GM19099 (cell line): Measurements from ENCODE around the gene TRIM10.

ENCODE experiments used
- POLR2A ChIP-seq: IDR thresholded peaks from 3 replicates; pipeline ENCODE4 v1.6.1; 2011; ENCODE audit warnings: low read depth; ENCODE audit not compliant: insufficient read length; ENCODE audit errors: extremely low read depth

The TRIM10 gene

DNA sequence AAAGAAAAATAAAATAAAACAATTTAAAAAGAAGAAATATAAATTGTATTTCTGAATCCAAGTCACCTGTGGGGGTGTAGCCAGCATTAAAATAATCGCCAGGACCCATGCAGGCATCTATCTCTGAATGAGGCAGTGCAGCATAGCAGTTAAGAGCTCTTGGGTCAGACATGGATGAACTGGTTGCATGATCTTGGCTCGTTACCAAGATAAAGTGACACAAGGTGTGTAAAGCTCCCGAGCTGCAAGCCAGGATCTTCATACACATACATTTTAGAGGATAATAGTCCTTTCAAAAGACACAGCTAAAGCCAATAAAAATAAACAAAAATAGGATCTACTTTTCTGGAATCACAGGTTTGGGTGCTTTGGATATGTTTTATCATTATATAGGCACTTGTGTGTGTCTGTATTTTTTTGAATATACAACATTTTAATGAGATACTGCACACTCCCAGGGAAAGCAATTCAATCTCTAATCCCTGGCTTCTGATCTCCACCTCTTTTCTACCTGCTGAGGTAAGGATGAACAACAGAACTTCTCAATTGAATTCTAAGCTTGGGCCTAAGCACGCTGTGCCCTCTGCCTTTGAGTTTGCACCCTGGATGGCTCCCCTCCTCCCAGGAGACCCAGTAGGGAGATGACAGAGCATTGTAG, 8.9 kb downstream of the TRIM10 start:
- no peak for TF ChIP-seq POLR2A

DNA sequence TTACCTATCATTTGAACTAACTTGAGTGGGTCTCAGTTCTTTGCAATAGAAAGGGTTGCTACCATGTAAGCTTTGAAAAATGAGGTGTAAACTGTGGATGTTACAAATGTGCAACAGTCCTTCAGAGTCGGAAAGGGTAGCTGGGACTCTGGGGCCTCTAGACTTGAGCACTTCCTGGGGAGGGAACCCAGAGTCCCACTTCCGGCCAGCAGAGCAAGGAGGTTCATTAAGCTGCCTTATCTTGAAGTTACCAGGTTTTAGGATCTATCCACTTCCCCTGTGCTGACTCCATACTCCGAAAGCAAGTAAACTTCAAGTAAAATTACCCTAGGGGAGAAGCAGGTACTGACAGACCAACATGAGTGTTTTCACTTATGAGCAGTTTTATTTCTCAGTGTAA, 9.4 kb downstream of the TRIM10 start:
- TF ChIP-seq POLR2A = no peak

DNA sequence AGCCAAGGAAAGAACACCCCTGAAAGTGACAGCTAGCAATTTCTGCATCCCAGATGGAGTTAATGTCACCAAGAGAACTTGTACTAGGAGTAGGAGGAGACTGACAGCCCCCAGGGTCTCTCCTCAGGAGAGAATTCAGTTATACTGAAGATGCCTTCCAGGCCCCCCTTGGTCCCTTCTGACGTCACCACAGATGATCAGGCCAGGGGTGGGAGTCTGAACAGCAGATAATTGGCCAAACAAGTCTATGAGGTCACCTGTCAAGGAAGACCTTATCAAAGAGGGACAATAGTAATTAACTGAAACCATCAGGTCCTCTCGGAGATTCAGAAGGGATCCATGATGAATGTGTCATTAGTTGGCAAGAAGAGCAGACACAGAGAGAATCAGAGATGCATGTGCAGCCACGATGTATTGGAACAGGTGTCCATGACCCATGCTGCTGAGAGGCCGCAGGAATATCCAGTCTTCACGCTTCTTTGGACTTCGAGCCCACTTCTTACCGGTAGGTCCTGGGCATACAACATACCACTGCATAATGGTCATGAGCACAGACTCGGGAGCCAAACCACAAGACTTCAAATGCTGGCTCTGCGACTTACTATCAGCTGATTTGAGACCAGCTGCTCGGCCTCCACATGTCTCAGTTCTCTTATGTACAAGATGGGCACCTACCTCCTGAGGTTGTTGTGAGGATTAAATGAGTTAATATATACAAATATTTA, 10.2 kb downstream of the TRIM10 start:
- no peak for TF ChIP-seq POLR2A

DNA sequence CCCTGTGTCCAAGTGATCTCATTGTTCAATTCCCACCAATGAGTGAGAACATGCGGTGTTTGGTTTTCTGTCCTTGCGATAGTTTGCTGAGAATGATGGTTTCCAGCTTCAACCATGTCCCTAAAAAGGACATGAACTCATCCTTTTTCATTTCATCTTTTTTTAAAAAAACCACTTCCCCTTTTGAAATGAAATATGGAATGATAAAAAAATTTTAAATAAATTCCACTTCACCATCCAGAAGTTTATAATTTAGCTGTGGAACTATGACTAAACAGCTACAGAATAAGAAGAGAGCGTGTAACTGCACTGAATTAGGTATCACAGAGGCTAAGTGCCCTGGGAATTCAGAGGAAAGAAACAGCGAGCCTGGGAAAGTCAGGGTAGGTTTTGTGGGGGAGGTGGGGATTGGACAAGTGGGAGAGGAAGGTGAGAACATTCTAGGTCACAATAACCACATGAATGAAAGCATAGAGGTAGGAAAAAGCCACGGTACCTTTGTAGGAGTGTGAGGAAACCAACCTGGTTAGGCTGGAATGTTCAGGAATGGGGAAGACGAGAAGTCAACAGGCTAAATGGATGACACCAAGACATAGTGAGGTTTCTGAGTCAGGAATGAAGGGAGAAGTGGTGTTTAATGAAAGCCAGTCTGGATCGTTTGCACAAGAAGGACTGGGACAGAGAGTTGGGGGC, 11.0 kb downstream of the TRIM10 start:
- no peak for TF ChIP-seq POLR2A

DNA sequence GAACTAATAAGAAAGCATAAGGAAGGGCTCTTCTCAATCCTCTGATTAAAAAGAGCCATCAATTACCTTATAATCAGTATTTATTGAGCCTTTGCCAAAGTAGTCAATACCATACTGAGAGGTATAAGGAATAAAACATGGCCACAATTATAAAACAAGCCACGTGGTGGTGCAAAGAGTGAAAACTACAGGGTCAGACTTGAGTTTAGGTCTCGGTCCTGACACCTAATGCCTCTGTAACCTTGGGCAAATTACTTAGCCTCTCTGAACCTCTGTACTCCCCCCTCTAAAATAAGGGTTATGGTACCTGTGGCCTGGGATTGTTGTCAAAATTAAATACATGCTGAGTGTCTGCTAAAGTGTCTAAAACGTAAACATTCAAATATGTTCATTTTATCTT, 11.8 kb downstream of the TRIM10 start:
- no peak for TF ChIP-seq POLR2A

DNA sequence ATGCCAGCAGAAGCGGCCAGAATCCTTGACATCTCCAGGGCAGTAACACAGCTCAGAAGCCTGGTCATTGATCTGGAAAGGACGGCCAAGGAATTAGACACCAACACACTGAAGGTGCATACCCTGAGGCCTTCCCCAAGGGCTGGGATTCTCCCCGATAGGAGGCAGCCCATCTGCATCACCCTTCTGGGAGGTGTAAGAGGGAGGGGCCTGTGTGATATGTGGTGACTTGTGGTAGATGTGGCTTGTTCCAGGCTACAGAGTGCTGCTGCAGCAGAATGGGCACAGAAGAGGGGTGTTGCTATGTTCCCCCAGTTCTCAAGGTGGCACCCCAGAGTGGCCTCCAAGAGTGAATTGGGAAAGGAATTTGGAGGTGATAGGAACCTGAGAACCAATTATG, 13.9 kb downstream of the TRIM10 start:
- no peak for TF ChIP-seq POLR2A

DNA sequence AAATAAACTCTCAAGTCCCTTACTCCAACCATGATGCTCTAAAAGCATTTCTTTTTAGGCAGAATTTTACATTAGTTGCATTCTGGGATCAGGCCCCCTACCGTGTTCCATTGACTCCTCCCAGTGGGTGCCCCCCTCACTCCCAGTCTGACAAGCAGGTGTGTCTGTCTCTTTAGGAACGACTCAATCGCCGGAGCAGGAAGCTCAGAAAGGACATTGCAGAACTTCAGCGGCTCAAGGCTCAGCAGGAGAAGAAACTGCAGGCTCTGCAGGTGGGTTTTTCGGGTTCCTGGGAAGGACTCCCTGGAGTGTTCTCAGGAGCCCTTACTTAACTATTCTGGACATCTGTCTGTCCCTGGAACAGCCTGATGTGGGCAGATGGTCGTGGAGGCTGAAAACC, 15.2 kb downstream of the TRIM10 start:
- TF ChIP-seq POLR2A = no peak

DNA sequence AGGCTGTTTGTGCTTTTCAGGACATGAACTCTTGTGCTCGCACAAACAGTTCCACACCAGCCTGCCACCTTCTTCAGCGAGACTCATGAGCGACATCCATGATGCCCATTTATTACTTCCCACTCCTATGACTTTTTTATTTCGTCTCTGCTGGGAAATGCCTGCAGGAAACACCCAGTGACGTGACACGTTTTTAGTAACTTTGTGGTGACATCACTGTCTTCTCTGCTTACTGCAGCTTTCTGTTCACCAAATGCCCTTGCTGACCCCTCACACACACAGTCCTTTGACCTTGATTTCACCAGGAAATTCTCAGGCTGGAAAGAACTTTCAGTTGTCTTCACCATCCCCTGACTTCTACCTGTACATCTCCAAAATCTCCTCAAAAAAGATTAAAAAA, 16.2 kb downstream of the TRIM10 start:
- TF ChIP-seq POLR2A = no peak

DNA sequence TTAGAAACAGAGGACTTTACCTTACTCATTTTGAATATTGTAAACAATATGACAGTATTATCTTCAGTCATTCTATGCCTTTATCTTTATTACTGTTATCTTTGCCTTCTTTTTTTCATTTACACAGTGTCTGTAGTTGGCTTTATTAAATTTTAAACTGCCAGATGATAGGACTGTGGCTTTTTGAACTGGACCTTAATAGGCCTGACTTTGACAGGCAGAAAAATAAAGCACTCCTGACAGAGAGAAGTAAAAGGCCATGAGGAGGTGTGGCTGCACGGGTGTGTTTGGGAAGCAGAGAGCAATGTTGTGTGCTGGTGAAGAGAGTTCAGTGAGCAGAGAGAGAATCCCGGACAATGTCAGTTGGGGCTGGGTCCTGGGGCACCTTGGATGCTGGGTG, 17.2 kb downstream of the TRIM10 start:
- TF ChIP-seq POLR2A = no peak

DNA sequence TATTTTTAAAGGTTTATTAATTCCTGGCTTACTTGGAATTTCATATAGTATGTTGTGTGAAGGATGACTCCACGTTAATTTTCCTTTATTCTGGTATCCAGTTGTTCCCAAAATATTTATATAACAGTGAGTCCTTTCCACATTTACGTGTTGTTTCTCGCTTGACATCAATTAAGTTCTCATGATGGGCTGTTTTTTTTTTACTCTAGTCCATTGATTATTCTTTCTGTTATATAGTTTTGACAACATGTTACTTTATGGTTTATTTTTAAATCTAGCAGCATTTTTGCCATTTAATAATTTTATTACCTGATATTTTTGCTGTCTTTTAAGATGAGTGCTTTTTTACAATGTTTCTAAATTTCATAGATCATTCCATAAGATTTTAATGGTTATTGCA, 18.3 kb downstream of the TRIM10 start:
- TF ChIP-seq POLR2A = no peak

DNA sequence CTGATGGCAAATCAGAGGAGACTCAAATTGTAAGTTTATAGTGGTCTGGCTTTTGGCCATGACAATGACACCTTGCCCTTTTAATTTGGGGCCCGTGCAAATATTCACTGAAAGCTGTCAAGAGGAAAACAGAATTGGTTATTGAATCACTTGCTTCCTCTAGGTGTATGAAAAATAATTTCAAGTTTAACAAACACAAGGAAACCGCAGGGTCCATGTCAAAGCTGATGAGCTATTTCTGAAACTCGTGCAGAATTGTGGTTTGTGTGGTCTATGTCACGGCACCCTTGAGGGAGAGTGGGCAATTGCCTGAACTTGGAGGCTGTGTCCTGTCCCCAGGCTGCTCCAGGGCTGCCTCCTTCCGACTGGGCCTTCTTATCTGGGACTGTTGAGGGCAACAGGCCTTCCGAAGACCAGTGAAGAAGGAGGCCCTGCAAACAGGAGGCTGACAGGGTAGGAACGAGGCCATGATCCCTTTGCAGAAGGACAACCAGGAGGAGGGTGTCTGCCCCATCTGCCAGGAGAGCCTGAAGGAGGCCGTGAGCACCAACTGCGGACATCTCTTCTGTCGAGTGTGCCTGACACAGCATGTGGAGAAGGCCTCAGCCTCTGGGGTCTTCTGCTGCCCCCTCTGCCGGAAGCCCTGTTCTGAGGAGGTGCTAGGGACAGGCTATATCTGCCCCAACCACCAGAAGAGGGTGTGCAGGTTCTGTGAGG, 24.3 kb downstream of the TRIM10 start:
- TF ChIP-seq POLR2A = no peak

DNA sequence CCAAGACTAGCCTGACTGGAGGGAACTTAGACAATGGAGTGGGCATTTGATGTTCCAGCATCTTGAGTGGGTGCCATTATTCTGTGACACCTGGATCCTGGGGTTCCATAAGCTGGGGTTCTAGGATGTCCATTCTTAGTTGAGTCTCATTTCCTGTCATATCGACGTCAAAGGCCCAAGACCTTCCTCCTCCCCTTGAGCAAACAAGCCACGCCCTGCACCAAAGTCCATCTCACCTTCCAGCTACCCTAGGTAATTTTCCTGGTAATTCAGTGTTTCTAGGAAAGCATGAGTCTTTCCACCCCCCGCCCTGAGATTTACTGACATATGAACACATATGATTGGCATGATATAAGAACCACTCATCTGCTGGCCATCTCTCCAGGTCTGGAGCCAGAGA, 25.3 kb downstream of the TRIM10 start, which contains the start of gene TRIM40:
TRIM40 (plus strand) TSS at position 384 of the 400 bp plus-strand sequence. CDS start 897 bp downstream, outside the sequence.
- no peak for TF ChIP-seq POLR2A

DNA sequence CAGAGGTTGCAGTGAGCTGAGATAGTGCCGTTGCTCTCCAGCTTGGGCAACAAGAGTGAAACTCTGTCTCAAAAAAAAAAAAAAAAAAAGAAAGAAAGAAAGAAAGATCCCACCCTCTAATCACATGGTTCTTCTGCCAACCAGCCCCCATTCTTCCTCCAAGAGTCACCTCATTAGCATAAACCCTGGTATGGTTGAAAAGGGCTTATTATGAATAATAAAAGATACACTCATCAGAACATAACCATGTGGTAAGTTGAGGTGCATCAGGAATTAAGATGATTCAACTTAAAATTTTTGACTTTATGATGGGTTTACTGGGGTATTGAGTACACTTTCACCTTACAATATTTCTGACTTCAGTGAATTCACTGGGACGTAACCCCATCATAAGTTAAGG, 25.9 kb downstream of the TRIM10 start:
- TF ChIP-seq POLR2A = no peak

DNA sequence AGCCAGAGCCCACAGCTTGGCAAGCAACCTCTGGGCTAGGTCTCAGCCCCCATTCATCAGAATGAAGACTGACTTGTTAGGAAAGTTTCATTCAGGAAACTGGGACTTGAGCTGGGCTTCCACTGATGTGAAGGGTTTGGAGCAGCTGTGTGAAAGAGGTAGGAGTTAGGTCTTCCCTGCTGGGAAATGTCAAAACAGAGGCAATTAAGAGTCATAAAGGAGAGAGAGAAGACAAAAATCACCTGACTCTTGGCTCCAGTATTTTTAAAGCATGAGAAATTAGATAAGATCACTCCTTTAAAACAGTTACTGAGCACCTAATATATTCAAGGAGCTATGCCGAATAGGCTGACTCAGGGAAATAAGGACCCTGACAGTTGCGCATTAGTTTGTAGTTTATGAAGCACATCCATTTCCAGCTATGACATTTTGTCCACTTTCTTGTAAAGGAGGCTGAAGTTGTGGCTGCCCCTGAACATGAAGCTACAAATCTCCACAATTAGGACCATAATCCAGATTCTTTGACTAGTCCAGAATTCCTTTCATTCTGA, 29.0 kb downstream of the TRIM10 start:
- no peak for TF ChIP-seq POLR2A

DNA sequence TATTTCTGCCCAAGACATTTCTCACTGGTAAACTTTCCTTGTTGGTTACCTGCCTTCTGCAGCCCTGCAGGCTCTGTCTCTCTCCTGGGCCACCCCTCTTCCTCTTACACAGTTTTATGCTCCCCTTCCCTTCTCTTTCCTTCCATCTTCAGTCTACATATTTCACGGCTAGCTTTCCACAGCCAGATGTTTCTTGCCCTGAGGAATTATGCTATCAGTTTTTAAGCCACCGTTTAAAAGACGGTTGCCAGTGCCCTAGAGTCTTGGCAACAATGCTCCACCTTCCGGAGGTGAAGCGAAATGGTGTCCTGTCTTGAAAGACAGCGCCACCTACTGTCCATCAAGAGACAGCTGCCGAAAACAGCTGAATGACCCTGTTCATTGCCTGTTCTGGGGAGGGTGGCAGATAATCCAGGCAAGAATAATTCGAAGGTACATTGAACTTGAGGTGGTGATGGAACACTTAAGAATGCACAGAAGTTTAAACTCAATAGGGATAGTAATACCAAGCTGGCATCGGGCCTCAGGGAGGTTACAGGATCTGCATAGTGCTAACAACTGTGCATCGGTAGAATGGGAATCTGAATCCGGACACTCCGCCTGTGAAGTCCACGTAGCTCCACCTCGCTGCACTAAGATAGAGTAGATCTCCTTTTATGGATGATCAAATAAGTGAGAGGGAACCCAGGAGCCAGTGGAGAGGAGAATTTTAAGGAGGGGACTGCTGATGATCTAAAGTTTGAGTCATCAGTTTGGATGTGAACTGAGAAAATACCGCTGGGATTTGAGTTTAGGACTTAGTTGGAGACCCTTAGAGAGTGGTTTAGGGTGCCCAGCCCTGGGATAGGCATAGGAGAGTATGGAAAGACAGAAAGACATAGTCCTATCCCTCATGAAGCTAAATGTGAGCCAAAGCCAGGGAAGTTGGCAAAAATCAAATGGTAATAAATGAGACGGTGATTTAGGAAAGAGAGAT, 29.8 kb downstream of the TRIM10 start:
- no peak for TF ChIP-seq POLR2A
